ENCODE measurements around the gene IL11.

DNA sequence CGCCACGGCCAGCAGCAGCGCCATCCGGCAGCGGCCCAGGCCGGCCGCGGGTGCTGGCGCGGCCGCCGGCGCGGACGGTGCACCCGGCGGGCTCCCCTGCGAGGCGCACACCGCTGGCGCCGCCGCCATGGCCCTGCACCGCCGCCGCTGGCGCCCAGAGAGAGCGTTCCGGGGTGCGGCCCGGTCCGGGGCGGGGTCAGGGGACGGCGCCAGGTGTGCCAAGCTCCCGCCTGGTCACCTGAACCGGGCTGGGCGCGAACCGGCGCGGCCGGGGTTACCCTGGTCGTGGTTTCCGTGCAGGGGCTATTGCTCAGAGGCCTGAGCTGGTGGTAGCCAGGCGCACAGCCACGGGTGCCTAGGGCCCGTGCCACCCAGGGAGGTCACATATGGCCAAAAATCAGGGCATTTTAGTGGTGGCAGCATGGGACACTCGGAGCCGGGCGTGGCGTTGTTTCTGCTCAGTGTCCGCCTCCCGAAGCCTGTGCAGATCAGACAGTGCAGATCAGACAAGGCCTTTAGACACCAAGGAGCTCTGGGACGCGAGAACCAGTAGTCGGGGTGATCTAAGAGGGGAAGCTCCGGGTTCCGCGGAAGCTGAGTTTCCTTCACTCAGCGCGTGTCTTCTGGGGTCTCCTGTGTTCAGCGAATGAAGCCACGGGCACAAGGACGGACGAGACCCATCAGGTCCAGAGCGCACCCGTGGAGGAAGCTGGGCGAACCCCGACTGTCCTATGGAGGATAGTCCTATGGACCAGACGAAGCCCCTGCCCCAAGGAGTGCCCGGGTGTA, 14.1 kb upstream of the IL11 start, which contains the start of gene TMEM238:
- no peak for TF ChIP-seq CTCF (conservative IDR thresholded peaks at IDR 0.05 in 1 of 2, IDR thresholded peaks at IDR 0.05 in 1 of 2; ENCODE audit: low read depth in 1 of 2, low read length in 2 of 2)
- TF ChIP-seq EZH2 (IDR thresholded peaks at IDR 0.05; ENCODE audit: low read length, missing control alignments) = no peak

All from fibroblast of lung (primary cell).